Peyer's patch (tissue), 4 donors: Measurements from ENCODE around the gene TM4SF5. TPM values are rescaled to one million over a fixed set of nuclear protein-coding genes. Genes with fewer than 3 reads are reported as not detected.

ENCODE experiments used
- DNase-seq, 3 donors: peaks; one replicate each; pipeline ENCODE4 v3.0.0-alpha.2; 2017 to 2019
- H3K27ac ChIP-seq, 4 donors: fragments of 200-600 bp; sonication (generic); one replicate each; pipeline ENCODE4 v1.5.1; 2016 to 2019
- H3K27me3 ChIP-seq, 2 donors: fragments of 200-600 bp; sonication (generic); one replicate each; pipeline ENCODE4 v1.5.1; 2019
- H3K36me3 ChIP-seq, 3 donors: fragments of 200-600 bp; sonication (generic); one replicate each; pipeline ENCODE4 v1.5.1; 2016 to 2019
- H3K4me1 ChIP-seq, 4 donors: fragments of 200-600 bp; sonication (generic); one replicate each; pipeline ENCODE4 v1.5.1; 2016 to 2019
- H3K4me3 ChIP-seq, 4 donors: fragments of 200-600 bp; sonication (generic); 1 replicate in 3 of 4; 2 replicates in 1 of 4; pipeline ENCODE4 v1.5.1; 2016 to 2019; ENCODE audit warnings: mild to moderate bottlenecking in 1 of 4
- H3K9me3 ChIP-seq, 4 donors: fragments of 200-600 bp; sonication (generic); one replicate each; pipeline ENCODE4 v1.5.1; 2016 to 2019; ENCODE audit warnings: mild to moderate bottlenecking in 1 of 4
- CTCF ChIP-seq, 6 experiments: fragments of 450-650 bp in 4 of 6; fragments of 200-600 bp in 2 of 6; sonication (generic) in 1 of 6; IDR thresholded peaks; one replicate each; pipeline ENCODE4 v1.5.1; 2017 to 2019; ENCODE audit warnings: antibody characterized with exemption in 6 of 6, mild to moderate bottlenecking in 3 of 6, moderate library complexity in 1 of 6
- POLR2A ChIP-seq, 2 donors: fragments of 450-650 bp; IDR thresholded peaks; one replicate each; pipeline ENCODE4 v1.5.1; 2017; ENCODE audit warnings: antibody characterized with exemption in 2 of 2, mild to moderate bottlenecking in 2 of 2, moderate library complexity in 2 of 2
- total RNA-seq, 4 donors: library from RNA; depleted of rRNA; stranded (reverse); fragments of >200 nt; gene quantifications; one replicate each; pipeline ENCODE4 v1.1.0, GENCODE V29; 2016

The TM4SF5 gene
- total RNA-seq, 4 donors from 2014 or later = 75.3 to 171 (median 163) TPM; not detected in 1

- Histone ChIP-seq H3K9me3 (no peaks in the 10 kb centered on the region), H3K27me3 (no peaks in the 10 kb centered on the region), H3K4me1 (peaks cover 0 to 40% (median 7%) of the 10 kb centered on the region in 4 donors), H3K36me3 (no peaks in the 10 kb centered on the region), H3K4me3 (peak overlapping the region in 2 of 4 donors; percentile 23 to 25), H3K27ac (no peak overlapping the region)
- DNase-seq = no peak
- TF ChIP-seq CTCF (IDR thresholded peaks at IDR 0.05) (no peak), POLR2A (IDR thresholded peaks at IDR 0.05) (no peak)
These were observed 14.8 kb downstream of the TM4SF5 start for GRCh38 chr17:4786516-4786915.

- Histone ChIP-seq H3K4me1 (peaks cover 0 to 40% (median 7%) of the 10 kb centered on the region in 4 donors), H3K36me3 (no peaks in the 10 kb centered on the region), H3K9me3 (no peaks in the 10 kb centered on the region), H3K4me3 (peak overlapping the region in 2 of 4 donors; percentile 71 to 78), H3K27me3 (no peaks in the 10 kb centered on the region), H3K27ac (peak overlapping the region in 3 of 4 donors; percentile 10 to 98 (median 92))
- DNase-seq = no peak
- TF ChIP-seq POLR2A (IDR thresholded peaks at IDR 0.05) (no peak), CTCF (IDR thresholded peaks at IDR 0.05) (no peak)
These were observed 16.6 kb downstream of the TM4SF5 start for GRCh38 chr17:4788159-4788806.

- Histone ChIP-seq H3K36me3 (no peaks in the 10 kb centered on the region), H3K27ac (peak within 1 kb of the TSS; percentile 88 to 98 (median 92)), H3K4me1 (peaks cover 0 to 40% (median 7%) of the 10 kb centered on the region in 4 donors), H3K27me3 (no peaks in the 10 kb centered on the region), H3K4me3 (peak within 1 kb of the TSS; percentile 66 to 78 (median 72)), H3K9me3 (no peaks in the 10 kb centered on the region)
- TF ChIP-seq CTCF (IDR thresholded peaks at IDR 0.05) (no peak), POLR2A (IDR thresholded peaks at IDR 0.05) (peak in 1 of 2 donors; percentile 22)
- peak in 1 of 3 donors; percentile 61 for DNase-seq
These were observed 17.4 kb downstream of the TM4SF5 start, which contains the start of gene GLTPD2 for GRCh38 chr17:4788807-4789700. GLTPD2 (plus strand) TSS chr17:4788964; CDS start chr17:4789012, 48 bp downstream.

- Histone ChIP-seq H3K4me3 (peak overlapping the region; percentile 66 to 78 (median 72)), H3K27ac (peak overlapping the region; percentile 88 to 98 (median 92)), H3K36me3 (no peaks in the 10 kb centered on the region), H3K9me3 (no peaks in the 10 kb centered on the region), H3K27me3 (no peaks in the 10 kb centered on the region), H3K4me1 (peaks cover 0 to 40% (median 7%) of the 10 kb centered on the region in 4 donors)
- no peak for TF ChIP-seq CTCF (IDR thresholded peaks at IDR 0.05)
- no peak for TF ChIP-seq POLR2A (IDR thresholded peaks at IDR 0.05)
- no peak for DNase-seq
These were observed 17.9 kb downstream of the TM4SF5 start for GRCh38 chr17:4789701-4789950.

- Histone ChIP-seq H3K27ac (peak overlapping the region; percentile 88 to 98 (median 92)), H3K4me3 (peak overlapping the region; percentile 66 to 78 (median 72)), H3K36me3 (no peaks in the 10 kb centered on the region), H3K4me1 (peaks cover 0 to 39% (median 7%) of the 10 kb centered on the region in 4 donors), H3K27me3 (no peaks in the 10 kb centered on the region), H3K9me3 (no peaks in the 10 kb centered on the region)
- peak; percentile 80 to 94 (median 93) for DNase-seq
- TF ChIP-seq POLR2A (IDR thresholded peaks at IDR 0.05) (peak; percentile 80 to 82), CTCF (IDR thresholded peaks at IDR 0.05) (peak; percentile 61 to 99 (median 90))
These were observed 18.4 kb downstream of the TM4SF5 start for GRCh38 chr17:4789951-4790704.
